HEK293 (cell line): Measurements from ENCODE around the gene MADCAM1.

ENCODE experiments used
- CTCF ChIA-PET: fragments of 350-600 bp; formaldehyde crosslinking; extraction: SDS; loops from one replicate; lab custom pipeline; 2021; ENCODE audit warnings: antibody characterized with exemption; lab: Yijun Ruan, JAX
- POLR2A ChIA-PET: fragments of 300-600 bp; formaldehyde crosslinking; extraction: SDS; loops from one replicate; lab custom pipeline; 2020; ENCODE audit warnings: antibody characterized with exemption, inconsistent platforms; lab: Yijun Ruan, JAX
- H3K27ac ChIP-seq: fragments of 200-500 bp; sonication (Bioruptor generic); 2 replicates; pipeline ENCODE4 v1.5.1; 2014; ENCODE audit warnings: low read depth, low read length, control low read depth, inconsistent platforms; ENCODE audit errors: extremely low read depth
- H3K36me3 ChIP-seq, 2 experiments: fragments of 200-500 bp in 1 of 2; sonication (Bioruptor generic) in 1 of 2; 1 replicate in 1 of 2; 2 replicates in 1 of 2; pipeline ENCODE4 v1.5.1; 2014 to 2017; ENCODE audit warnings: inconsistent platforms in 2 of 2, low read length in 2 of 2; ENCODE audit not compliant: control insufficient read depth in 2 of 2, insufficient read depth in 1 of 2
- H3K4me1 ChIP-seq: fragments of 200-500 bp; sonication (Bioruptor generic); 2 replicates; pipeline ENCODE4 v1.5.1; 2014; ENCODE audit warnings: mild to moderate bottlenecking, low read length, inconsistent platforms; ENCODE audit not compliant: control insufficient read depth, insufficient read depth
- H3K4me3 ChIP-seq: 2 replicates; pipeline ENCODE4 v1.5.1; 2011; ENCODE audit warnings: low read depth, mild to moderate bottlenecking, control low read depth, low read length, moderate library complexity
- H3K9me3 ChIP-seq: fragments of 200-500 bp; sonication (Bioruptor generic); 2 replicates; pipeline ENCODE4 v1.5.1; 2014; ENCODE audit warnings: low read depth, low read length, inconsistent platforms; ENCODE audit not compliant: control insufficient read depth, insufficient read depth
- EGR2 ChIP-seq: fragments of 450-650 bp; formaldehyde crosslinking; IDR thresholded peaks from 2 replicates; pipeline ENCODE4 v1.5.1; 2016; ENCODE audit warnings: low read depth, missing biosample characterization, missing genetic modification characterization
- GLIS2 ChIP-seq: fragments of 450-650 bp; formaldehyde crosslinking; IDR thresholded peaks from 2 replicates; pipeline ENCODE4 v1.5.1; 2016; ENCODE audit warnings: missing biosample characterization, missing genetic modification characterization
- HIC1 ChIP-seq: fragments of 450-650 bp; formaldehyde crosslinking; IDR thresholded peaks from 2 replicates; pipeline ENCODE4 v1.5.1; 2016; ENCODE audit warnings: missing biosample characterization, missing genetic modification characterization
- HOXD13 ChIP-seq: sonication (generic); formaldehyde crosslinking; IDR thresholded peaks from 2 replicates; pipeline ENCODE4 v1.8.0; 2022; ENCODE audit warnings: missing genetic modification reagents, borderline replicate concordance
- ZFHX2 ChIP-seq: fragments of 450-650 bp; formaldehyde crosslinking; conservative IDR thresholded peaks from 2 replicates; pipeline ENCODE4 v1.5.1; 2016; ENCODE audit warnings: missing biosample characterization, missing genetic modification characterization
- ZIC2 ChIP-seq: fragments of 450-650 bp; formaldehyde crosslinking; IDR thresholded peaks from 2 replicates; pipeline ENCODE4 v1.5.1; 2016; ENCODE audit warnings: missing biosample characterization, missing genetic modification characterization
- ZNF138 ChIP-seq: fragments of 450-650 bp; formaldehyde crosslinking; IDR thresholded peaks from 2 replicates; pipeline ENCODE4 v1.5.1; 2016; ENCODE audit warnings: missing biosample characterization, missing genetic modification characterization, borderline replicate concordance
- ZNF202 ChIP-seq: fragments of 450-650 bp; formaldehyde crosslinking; IDR thresholded peaks from 2 replicates; pipeline ENCODE4 v1.5.1; 2016; ENCODE audit warnings: missing biosample characterization, missing genetic modification characterization, borderline replicate concordance
- ZNF416 ChIP-seq: fragments of 450-650 bp; formaldehyde crosslinking; IDR thresholded peaks from 2 replicates; pipeline ENCODE4 v1.5.1; 2016; ENCODE audit warnings: missing biosample characterization, missing genetic modification characterization
- ZNF548 ChIP-seq: fragments of 450-650 bp; formaldehyde crosslinking; IDR thresholded peaks from 2 replicates; pipeline ENCODE4 v1.5.1; 2016; ENCODE audit warnings: missing biosample characterization, missing genetic modification characterization
- ZNF623 ChIP-seq: fragments of 450-650 bp; formaldehyde crosslinking; IDR thresholded peaks from 2 replicates; pipeline ENCODE4 v1.5.1; 2016; ENCODE audit warnings: missing biosample characterization, missing genetic modification characterization
- ZNF664 ChIP-seq: fragments of 450-650 bp; formaldehyde crosslinking; IDR thresholded peaks from 2 replicates; pipeline ENCODE4 v1.5.1; 2016; ENCODE audit warnings: missing biosample characterization, missing genetic modification characterization
- ZNF777 ChIP-seq: fragments of 450-650 bp; formaldehyde crosslinking; IDR thresholded peaks from 2 replicates; pipeline ENCODE4 v1.5.1; 2017; ENCODE audit warnings: missing biosample characterization, missing genetic modification characterization, borderline replicate concordance
- TF ChIP-seq, protein P1 (sequence below): fragments of 450-650 bp; formaldehyde crosslinking; IDR thresholded peaks from 2 replicates; pipeline ENCODE4 v1.5.1; 2017; ENCODE audit warnings: missing biosample characterization, missing genetic modification characterization
- TF ChIP-seq, protein P2 (sequence below): fragments of 450-650 bp; formaldehyde crosslinking; IDR thresholded peaks from 2 replicates; pipeline ENCODE4 v1.5.1; 2017; ENCODE audit warnings: missing biosample characterization, missing genetic modification characterization

The MADCAM1 gene

GRCh38 chr19:470701-471100 is 25.6 kb upstream of the MADCAM1 start:
- POLR2A ChIA-PET: no interaction called here
- peak; percentile 80 for TF ChIP-seq ZNF664
- TF ChIP-seq, protein P1, sequence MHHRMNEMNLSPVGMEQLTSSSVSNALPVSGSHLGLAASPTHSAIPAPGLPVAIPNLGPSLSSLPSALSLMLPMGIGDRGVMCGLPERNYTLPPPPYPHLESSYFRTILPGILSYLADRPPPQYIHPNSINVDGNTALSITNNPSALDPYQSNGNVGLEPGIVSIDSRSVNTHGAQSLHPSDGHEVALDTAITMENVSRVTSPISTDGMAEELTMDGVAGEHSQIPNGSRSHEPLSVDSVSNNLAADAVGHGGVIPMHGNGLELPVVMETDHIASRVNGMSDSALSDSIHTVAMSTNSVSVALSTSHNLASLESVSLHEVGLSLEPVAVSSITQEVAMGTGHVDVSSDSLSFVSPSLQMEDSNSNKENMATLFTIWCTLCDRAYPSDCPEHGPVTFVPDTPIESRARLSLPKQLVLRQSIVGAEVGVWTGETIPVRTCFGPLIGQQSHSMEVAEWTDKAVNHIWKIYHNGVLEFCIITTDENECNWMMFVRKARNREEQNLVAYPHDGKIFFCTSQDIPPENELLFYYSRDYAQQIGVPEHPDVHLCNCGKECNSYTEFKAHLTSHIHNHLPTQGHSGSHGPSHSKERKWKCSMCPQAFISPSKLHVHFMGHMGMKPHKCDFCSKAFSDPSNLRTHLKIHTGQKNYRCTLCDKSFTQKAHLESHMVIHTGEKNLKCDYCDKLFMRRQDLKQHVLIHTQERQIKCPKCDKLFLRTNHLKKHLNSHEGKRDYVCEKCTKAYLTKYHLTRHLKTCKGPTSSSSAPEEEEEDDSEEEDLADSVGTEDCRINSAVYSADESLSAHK (tag by site-specific recombination): no peak
- TF ChIP-seq, all 188 proteins: peak for 1
- Histone ChIP-seq H3K36me3 (no peaks in the 10 kb centered on the region), H3K4me3 (no peak overlapping the region), H3K4me1 (no peaks in the 10 kb centered on the region), H3K27ac (no peak overlapping the region), H3K9me3 (no peaks in the 10 kb centered on the region)
- CTCF ChIA-PET: no interaction called here

- POLR2A ChIA-PET: no interaction called here
- Histone ChIP-seq H3K4me1 (no peaks in the 10 kb centered on the region), H3K36me3 (no peaks in the 10 kb centered on the region)
- TF ChIP-seq EGR2 (peak; percentile 49; the same call in 1 of the 2 replicates), ZFHX2 (tag by site-specific recombination) (peak; percentile 74), ZNF202 (tag by site-specific recombination) (no peak)
- TF ChIP-seq, all 188 proteins: peak for 2
- CTCF ChIA-PET: interaction anchor here (0.6 to 0.8 kb wide), 2 partner anchors 88 to 178 kb away, joined by 3 read pairs; no protein-coding TSS in a partner anchor
- no peak overlapping the region for H3K27ac ChIP-seq
- H3K4me3 ChIP-seq: no peak overlapping the region
- H3K9me3 ChIP-seq: no peaks in the 10 kb centered on the region
Observed at GRCh38 chr19:472005-472858, 24.1 kb upstream of the MADCAM1 start.

DNA sequence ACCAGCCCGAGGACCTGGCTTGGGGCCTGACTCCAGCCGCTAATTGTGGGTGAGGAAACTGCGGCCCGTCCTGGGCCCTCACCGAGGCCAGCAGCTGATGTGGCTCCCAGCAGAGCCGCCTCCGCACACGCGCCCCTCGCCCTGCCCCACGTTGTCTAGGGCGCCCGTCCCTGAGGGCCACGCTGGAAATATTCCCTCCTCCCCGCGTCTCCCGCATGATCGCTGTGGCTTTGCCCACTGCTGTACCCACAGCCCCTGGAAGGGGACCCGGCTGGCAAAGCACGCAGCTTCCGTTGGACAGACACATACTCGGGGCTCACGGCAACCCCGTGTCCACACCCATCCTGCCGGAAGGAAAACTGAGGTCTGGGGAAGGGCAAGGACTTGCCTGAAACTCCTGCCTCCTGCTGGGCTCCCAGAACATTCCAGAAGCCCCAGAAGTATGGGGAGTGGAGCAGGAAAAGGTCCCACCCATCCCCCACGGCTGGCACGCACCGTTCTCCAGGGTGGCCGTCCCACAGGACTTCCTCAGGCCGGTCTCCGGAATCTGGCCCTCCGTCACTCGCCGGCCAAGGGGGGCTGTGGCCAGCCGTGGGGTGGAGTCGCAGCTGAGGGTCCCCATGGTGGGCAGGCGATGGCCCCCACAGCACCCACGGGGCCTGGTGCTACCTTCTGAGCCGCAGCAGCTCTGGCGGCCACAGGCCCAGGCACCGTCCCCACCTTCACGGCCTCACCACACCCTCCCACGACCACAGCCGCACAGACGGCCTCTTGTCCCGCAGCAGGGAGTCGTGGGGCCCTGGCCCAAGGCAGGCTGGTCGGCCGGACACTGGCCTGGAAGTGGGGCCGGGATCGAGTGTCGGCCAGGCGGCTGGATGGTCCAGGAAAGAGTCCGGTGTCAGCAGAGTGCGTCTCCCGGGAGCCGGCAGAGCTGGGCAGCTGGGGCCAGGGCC is 21.9 kb upstream of the MADCAM1 start:
- CTCF ChIA-PET: interaction anchor here (1.0 to 1.9 kb wide), 2 partner anchors 16 to 32 kb away, joined by 3 to 4 read pairs; no protein-coding TSS in a partner anchor
- TF ChIP-seq HIC1 (tag by site-specific recombination): 0 out of 2 replicates have a peak, but pooled peaks have one; percentile 26
- no peak for TF ChIP-seq ZNF664
- TF ChIP-seq GLIS2: no peak
- no peak for TF ChIP-seq ZIC2 (tag by site-specific recombination)
- TF ChIP-seq, all 188 proteins: peak for 1
- POLR2A ChIA-PET: no interaction called here
- H3K4me3 ChIP-seq: no peak overlapping the region
- H3K27ac ChIP-seq: no peak overlapping the region
- H3K36me3 ChIP-seq: no peaks in the 10 kb centered on the region
- H3K4me1 ChIP-seq: no peaks in the 10 kb centered on the region
- no peaks in the 10 kb centered on the region for H3K9me3 ChIP-seq

DNA sequence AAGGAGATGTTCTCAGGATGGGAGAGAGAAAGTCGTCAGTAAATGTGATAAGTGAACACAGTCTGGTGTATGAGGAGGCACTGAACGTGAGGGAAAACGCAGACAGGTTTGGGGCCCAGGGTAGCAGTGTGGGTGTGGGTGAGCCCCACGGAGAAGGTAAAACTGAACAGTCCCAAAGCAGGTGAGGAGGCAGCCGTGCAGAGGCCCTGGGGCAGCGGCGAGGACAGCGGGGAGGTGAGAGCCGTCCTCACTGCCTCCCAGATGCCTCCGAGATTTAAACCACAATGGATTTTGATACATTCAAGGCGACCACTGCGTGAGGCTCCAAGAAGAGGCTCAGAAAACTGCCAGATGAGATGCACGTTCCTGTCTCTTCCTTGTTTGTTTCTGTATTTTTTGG is 20.9 kb upstream of the MADCAM1 start:
- H3K27ac ChIP-seq: no peak overlapping the region
- no peaks in the 10 kb centered on the region for H3K4me1 ChIP-seq
- ChIA-PET CTCF (interaction anchor here (1.0 to 1.9 kb wide), 3 partner anchors 15 to 35 kb away, joined by 3 to 7 read pairs (median 4); no protein-coding TSS in a partner anchor), POLR2A (no interaction called here)
- TF ChIP-seq ZNF623 (tag by site-specific recombination): peak; percentile 75
- TF ChIP-seq, protein P2, sequence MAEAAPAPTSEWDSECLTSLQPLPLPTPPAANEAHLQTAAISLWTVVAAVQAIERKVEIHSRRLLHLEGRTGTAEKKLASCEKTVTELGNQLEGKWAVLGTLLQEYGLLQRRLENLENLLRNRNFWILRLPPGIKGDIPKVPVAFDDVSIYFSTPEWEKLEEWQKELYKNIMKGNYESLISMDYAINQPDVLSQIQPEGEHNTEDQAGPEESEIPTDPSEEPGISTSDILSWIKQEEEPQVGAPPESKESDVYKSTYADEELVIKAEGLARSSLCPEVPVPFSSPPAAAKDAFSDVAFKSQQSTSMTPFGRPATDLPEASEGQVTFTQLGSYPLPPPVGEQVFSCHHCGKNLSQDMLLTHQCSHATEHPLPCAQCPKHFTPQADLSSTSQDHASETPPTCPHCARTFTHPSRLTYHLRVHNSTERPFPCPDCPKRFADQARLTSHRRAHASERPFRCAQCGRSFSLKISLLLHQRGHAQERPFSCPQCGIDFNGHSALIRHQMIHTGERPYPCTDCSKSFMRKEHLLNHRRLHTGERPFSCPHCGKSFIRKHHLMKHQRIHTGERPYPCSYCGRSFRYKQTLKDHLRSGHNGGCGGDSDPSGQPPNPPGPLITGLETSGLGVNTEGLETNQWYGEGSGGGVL: no peak
- TF ChIP-seq HOXD13 (CRISPR knock-in tag): no peak
- TF ChIP-seq ZNF416 (tag by site-specific recombination): no peak
- TF ChIP-seq ZNF548 (tag by site-specific recombination): no peak
- no peak for TF ChIP-seq ZNF777
- TF ChIP-seq ZNF138 (tag by site-specific recombination): no peak
- TF ChIP-seq GLIS2: no peak
- H3K4me3 ChIP-seq: no peak overlapping the region
- no peaks in the 10 kb centered on the region for H3K9me3 ChIP-seq
- no peaks in the 10 kb centered on the region for H3K36me3 ChIP-seq
